Common myeloid progenitor, CD34-positive (primary cell): Measurements from ENCODE around the gene SPAAR. TPM values are rescaled to one million over a fixed set of nuclear protein-coding genes. Genes with fewer than 3 reads are reported as not detected.

Experiments used
- CTCF ChIA-PET: fragments of 350-600 bp; sonication (Branson Sonifier 250); formaldehyde crosslinking; loops from one replicate; lab custom pipeline; 2021; ENCODE audit warnings: antibody characterized with exemption; lab: Charles Lee
- POLR2A ChIA-PET: fragments of 350-600 bp; sonication (Branson Sonifier 250); formaldehyde crosslinking; loops from one replicate; lab custom pipeline; 2021; ENCODE audit warnings: antibody characterized with exemption; lab: Charles Lee
- DNase-seq, 3 donors: peaks; one replicate each; pipeline versions ENCODE4 v3.0.0 to v3.0.0-alpha.2; 2013
- H3K27ac ChIP-seq, 2 experiments: 1 replicate in 1 of 2; 2 replicates in 1 of 2; pipeline ENCODE4 v1.7.0; 2013; ENCODE audit warnings: inconsistent platforms in 2 of 2, low read length in 2 of 2, mild to moderate bottlenecking in 2 of 2, low read depth in 1 of 2, moderate library complexity in 1 of 2; ENCODE audit not compliant: severe bottlenecking in 2 of 2, insufficient read depth in 1 of 2, poor library complexity in 1 of 2
- H3K27me3 ChIP-seq, 5 experiments: replicated peaks in 2 of 5; 1 replicate in 3 of 5; 2 replicates in 2 of 5; pipeline versions ENCODE4 v1.6.1 to v1.7.0; 2013; ENCODE audit warnings: low read length in 4 of 5, mild to moderate bottlenecking in 2 of 5, moderate library complexity in 2 of 5, inconsistent platforms in 1 of 5; ENCODE audit not compliant: insufficient read depth in 5 of 5, control insufficient read depth in 4 of 5
- H3K36me3 ChIP-seq, 4 experiments: 1 replicate in 2 of 4; 2 replicates in 2 of 4; pipeline versions ENCODE4 v1.6.1 to v1.7.0; 2013; ENCODE audit warnings: low read length in 3 of 4, control low read depth in 1 of 4, mild to moderate bottlenecking in 1 of 4; ENCODE audit not compliant: control insufficient read depth in 4 of 4, insufficient read depth in 4 of 4
- H3K4me1 ChIP-seq, 4 experiments: 1 replicate in 3 of 4; 2 replicates in 1 of 4; pipeline versions ENCODE4 v1.6.1 to v1.7.1; 2013; ENCODE audit warnings: low read length in 3 of 4, mild to moderate bottlenecking in 3 of 4, control low read depth in 1 of 4, inconsistent platforms in 1 of 4, moderate library complexity in 1 of 4; ENCODE audit not compliant: control insufficient read depth in 4 of 4, insufficient read depth in 4 of 4; ENCODE audit errors: control extremely low read depth in 1 of 4
- H3K4me3 ChIP-seq, 7 experiments: 1 replicate in 4 of 7; 2 replicates in 3 of 7; pipeline versions ENCODE4 v1.5.1 to v1.7.0; 2013; ENCODE audit warnings: mild to moderate bottlenecking in 7 of 7, low read length in 6 of 7, moderate library complexity in 6 of 7, inconsistent platforms in 2 of 7, low read depth in 2 of 7, control low read depth in 1 of 7; ENCODE audit not compliant: insufficient read depth in 4 of 7, control insufficient read depth in 1 of 7; ENCODE audit errors: extremely low read depth in 1 of 7
- H3K9me3 ChIP-seq, 5 experiments: 1 replicate in 4 of 5; 2 replicates in 1 of 5; pipeline versions ENCODE4 v1.6.1 to v1.7.1; 2013; ENCODE audit warnings: low read length in 4 of 5, mild to moderate bottlenecking in 2 of 5, inconsistent platforms in 1 of 5, low read depth in 1 of 5, moderate library complexity in 1 of 5; ENCODE audit not compliant: control insufficient read depth in 4 of 5, insufficient read depth in 2 of 5; ENCODE audit errors: control extremely low read depth in 1 of 5
- WGBS: methylation state at CpG from one replicate; pipeline ENCODE4 v1.1.5; 2013; ENCODE audit not compliant: insufficient coverage; 5-methylcytosine and 5-hydroxymethylcytosine counted together
- polyA plus RNA-seq: library from polyadenylated mRNA; unstranded; fragments of 120-200 nt; gene quantifications from one replicate; pipeline ENCODE4 v1.2.1, GENCODE V29; 2013

The SPAAR gene, protein sequence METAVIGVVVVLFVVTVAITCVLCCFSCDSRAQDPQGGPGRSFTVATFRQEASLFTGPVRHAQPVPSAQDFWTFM
- not detected for polyA plus RNA-seq

DNA sequence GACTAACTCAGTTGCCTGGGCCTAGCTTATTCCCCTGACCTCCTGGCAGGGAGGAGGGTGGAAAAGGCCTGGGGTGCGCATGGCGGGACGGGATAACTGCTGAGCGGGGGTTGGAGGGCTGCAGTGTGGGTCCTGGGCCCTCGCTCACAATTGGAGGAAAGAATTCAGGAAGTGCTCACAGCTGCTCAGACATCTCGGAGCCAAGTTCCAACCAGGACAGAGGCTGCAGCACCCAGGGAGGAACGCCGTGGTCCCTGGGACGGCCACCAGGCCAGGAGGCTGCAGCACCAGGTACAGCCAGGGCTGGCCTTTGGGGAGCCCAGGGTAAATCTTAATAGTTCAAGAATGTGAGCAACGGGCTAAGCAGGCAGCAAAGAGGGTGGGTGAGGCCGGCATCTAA is at the start of gene SPAAR:
SPAAR (plus strand) TSS at position 217 of the 400 bp plus-strand sequence. CDS start 974 bp downstream, outside the sequence.
- H3K4me3 ChIP-seq: no peak within 1 kb of the TSS

GRCh38 chr9:35859990-35860339 is 49.3 kb upstream of the SPAAR start:
- 75% methylated on average over 2 of the region's 3 CpGs for WGBS
- POLR2A ChIA-PET: no interaction called here
- no peak for DNase-seq

More for the DNA sequence above, at the start of gene SPAAR:
- POLR2A ChIA-PET: no interaction called here
- CTCF ChIA-PET: interaction anchor here (0.7 to 9.6 kb wide), 2 partner anchors 34 to 46 kb away, joined by 3 to 104 read pairs; no protein-coding TSS in a partner anchor
- Histone ChIP-seq H3K36me3 (no peaks in the 10 kb centered on the region), H3K27me3 (peaks cover 0 to 3% (median 0%) of the 10 kb centered on the region in 5 experiments), H3K9me3 (no peaks in the 10 kb centered on the region), H3K27ac (no peak within 1 kb of the TSS), H3K4me1 (peaks cover 2 to 69% (median 51%) of the 10 kb centered on the region in 4 experiments)
- WGBS: 90% methylated on average over 11 of the region's 11 CpGs
- DNase-seq: no peak

DNA sequence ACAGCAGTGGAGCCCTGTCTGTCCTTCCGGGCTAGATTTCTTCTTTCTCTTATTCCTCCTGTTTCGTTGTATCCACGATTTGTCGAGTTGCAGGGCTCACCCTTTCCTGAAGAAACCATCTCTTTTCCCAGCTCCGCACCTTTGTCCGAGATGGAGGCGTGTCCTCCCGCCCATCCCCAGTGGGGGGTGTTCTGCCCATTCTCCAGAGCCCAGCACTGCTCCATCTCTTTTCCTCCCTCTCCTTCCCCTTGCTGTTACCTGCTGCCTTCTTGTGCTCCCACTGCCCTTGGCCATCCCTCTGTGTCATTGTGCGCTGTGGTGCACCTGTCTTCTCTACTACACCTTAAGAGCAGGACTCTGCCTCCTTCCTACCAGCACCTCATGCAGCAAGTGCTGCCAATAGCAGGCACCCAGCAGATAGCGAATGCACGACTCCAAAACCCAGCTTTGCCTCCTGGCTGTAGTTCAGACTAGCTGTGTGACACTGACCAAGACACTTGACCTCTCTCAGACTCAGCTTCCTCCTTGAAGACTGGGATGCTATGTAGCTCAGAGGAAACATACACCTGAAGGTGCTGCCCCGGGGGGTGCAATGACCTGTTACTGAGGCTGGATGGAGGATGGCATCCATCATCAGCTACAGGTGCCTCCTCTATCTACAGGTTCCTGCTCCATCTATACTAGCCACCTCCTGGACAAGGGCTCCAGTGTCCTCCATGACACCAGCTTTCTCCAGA is 48.0 kb upstream of the SPAAR start:
- no peak overlapping the region for H3K4me3 ChIP-seq
- no peaks in the 10 kb centered on the region for H3K4me1 ChIP-seq
- H3K27me3 ChIP-seq: peaks cover 0 to 85% (median 35%) of the 10 kb centered on the region in 5 experiments
- H3K9me3 ChIP-seq: no peaks in the 10 kb centered on the region
- no peak for DNase-seq
- ChIA-PET CTCF (interaction anchor here (0.8 to 7.5 kb wide), 8 partner anchors 9 to 71 kb away, joined by 3 to 45 read pairs (median 5); partner anchors contain the start of genes FAM221B and TMEM8B), POLR2A (no interaction called here)
- H3K27ac ChIP-seq: no peak overlapping the region
- no peaks in the 10 kb centered on the region for H3K36me3 ChIP-seq
- 73% methylated on average over 9 of the region's 12 CpGs for WGBS

More at GRCh38 chr9:35859990-35860339, 49.3 kb upstream of the SPAAR start:
- Histone ChIP-seq H3K4me3 (no peak overlapping the region), H3K36me3 (no peaks in the 10 kb centered on the region), H3K27ac (no peak overlapping the region), H3K9me3 (no peaks in the 10 kb centered on the region), H3K27me3 (peaks cover 0 to 93% (median 35%) of the 10 kb centered on the region in 5 experiments), H3K4me1 (no peaks in the 10 kb centered on the region)
- CTCF ChIA-PET: interaction anchor here (1.0 to 7.5 kb wide), 5 partner anchors 22 to 122 kb away, joined by 3 to 45 read pairs (median 10); partner anchors contain the start of genes FAM221B, SPAG8 and TMEM8B

- H3K27ac ChIP-seq: no peak overlapping the region
- H3K27me3 ChIP-seq: peaks cover 0 to 75% (median 29%) of the 10 kb centered on the region in 5 experiments
- ChIA-PET POLR2A (no interaction called here), CTCF (interaction anchor here (1.0 to 4.0 kb wide), 7 partner anchors 14 to 72 kb away, joined by 3 to 15 read pairs (median 5); no protein-coding TSS in a partner anchor)
- no peaks in the 10 kb centered on the region for H3K4me1 ChIP-seq
- H3K4me3 ChIP-seq: no peak overlapping the region
- 100% methylated on average over 3 of the region's 4 CpGs for WGBS
- DNase-seq: no peak
- no peaks in the 10 kb centered on the region for H3K36me3 ChIP-seq
- H3K9me3 ChIP-seq: no peaks in the 10 kb centered on the region
These were observed 47.0 kb upstream of the SPAAR start for GRCh38 chr9:35862328-35862727.

- Histone ChIP-seq H3K9me3 (no peaks in the 10 kb centered on the region), H3K4me1 (no peaks in the 10 kb centered on the region), H3K27me3 (peaks cover 0 to 65% (median 28%) of the 10 kb centered on the region in 5 experiments), H3K4me3 (no peak overlapping the region), H3K36me3 (no peaks in the 10 kb centered on the region), H3K27ac (no peak overlapping the region)
- CTCF ChIA-PET: interaction anchor here (1.0 to 4.0 kb wide), 5 partner anchors 19 to 89 kb away, joined by 3 to 15 read pairs (median 8); no protein-coding TSS in a partner anchor
- WGBS: 85% methylated on average over 8 of the region's 8 CpGs
- no peak for DNase-seq
- POLR2A ChIA-PET: no interaction called here
These were observed 45.7 kb upstream of the SPAAR start for GRCh38 chr9:35863583-35863982.

GRCh38 chr9:35864695-35865255 is 44.5 kb upstream of the SPAAR start:
- Histone ChIP-seq H3K4me3 (no peak overlapping the region), H3K9me3 (no peaks in the 10 kb centered on the region), H3K4me1 (no peaks in the 10 kb centered on the region), H3K27ac (no peak overlapping the region), H3K36me3 (no peaks in the 10 kb centered on the region), H3K27me3 (peaks cover 0 to 61% (median 19%) of the 10 kb centered on the region in 5 experiments)
- WGBS: 96% methylated on average over 8 of the region's 8 CpGs
- ChIA-PET POLR2A (no interaction called here), CTCF (interaction anchor here (0.7 to 4.0 kb wide), 5 partner anchors 17 to 88 kb away, joined by 3 to 15 read pairs (median 8); no protein-coding TSS in a partner anchor)
- no peak for DNase-seq
